Spinal cord (tissue), 10 donors: ENCODE results near the gene CDK11B. TPM values are rescaled to one million over a fixed set of nuclear protein-coding genes. Genes with fewer than 3 reads are reported as not detected.

Source experiments
- DNase-seq, 6 donors: peaks; one replicate each; pipeline versions ENCODE4 v3.0.0 to v3.0.0-alpha.2; 2013 to 2015; ENCODE audit warnings: low spot score in 6 of 6, low read depth in 4 of 6
- H3K27ac ChIP-seq: one replicate; pipeline ENCODE4 v1.5.1; 2013; ENCODE audit warnings: low read depth, low read length, control low read depth
- H3K27me3 ChIP-seq: one replicate; pipeline ENCODE4 v1.6.1; 2013; ENCODE audit warnings: low read length; ENCODE audit not compliant: control insufficient read depth, insufficient read depth
- H3K36me3 ChIP-seq: one replicate; pipeline ENCODE4 v1.6.1; 2013; ENCODE audit warnings: low read length; ENCODE audit not compliant: control insufficient read depth, insufficient read depth
- H3K4me1 ChIP-seq: one replicate; pipeline ENCODE4 v1.6.1; 2013; ENCODE audit warnings: low read length; ENCODE audit not compliant: control insufficient read depth, insufficient read depth
- H3K4me3 ChIP-seq: one replicate; pipeline ENCODE4 v1.5.1; 2013; ENCODE audit warnings: low read depth, low read length, control low read depth
- H3K9me3 ChIP-seq: one replicate; pipeline ENCODE4 v1.6.1; 2013; ENCODE audit warnings: low read length; ENCODE audit not compliant: control insufficient read depth, insufficient read depth
- WGBS: methylation state at CpG from one replicate; pipeline ENCODE4 v1.1.5; 2013; ENCODE audit warnings: missing lambda C conversion rate; ENCODE audit not compliant: insufficient coverage; 5-methylcytosine and 5-hydroxymethylcytosine counted together
- polyA plus RNA-seq, 2 donors: library from polyadenylated mRNA; unstranded; fragments of 120-200 nt; gene quantifications; one replicate each; pipeline ENCODE4 v1.2.1, GENCODE V29; 2013; ENCODE audit not compliant: insufficient read length in 2 of 2
- total RNA-seq, 2 donors: library from RNA; depleted of rRNA in 1 of 2; stranded (reverse); fragments of 120-200 nt in 1 of 2; fragments of >200 nt in 1 of 2; gene quantifications; one replicate each; pipeline versions ENCODE4 v1.2.3 to v1.2.4, GENCODE V29; 2013 to 2014
- donor health status: healthy.

The CDK11B gene
- total and polyA plus RNA-seq, 4 donors: 7.0 to 44.5 (median 29.6) TPM

- H3K4me1 ChIP-seq: no peaks in the 10 kb centered on the region
- H3K36me3 ChIP-seq: peaks cover 100% of the 10 kb centered on the region
- no peaks in the 10 kb centered on the region for H3K9me3 ChIP-seq
- WGBS: 95% methylated on average over 33 of the region's 33 CpGs
- no peak for DNase-seq
- H3K27me3 ChIP-seq: no peaks in the 10 kb centered on the region
- no peak overlapping the region for H3K4me3 ChIP-seq
- H3K27ac ChIP-seq: no peak overlapping the region
Measured at GRCh38 chr1:1623181-1623630, 35.6 kb downstream of the CDK11B start.

DNA sequence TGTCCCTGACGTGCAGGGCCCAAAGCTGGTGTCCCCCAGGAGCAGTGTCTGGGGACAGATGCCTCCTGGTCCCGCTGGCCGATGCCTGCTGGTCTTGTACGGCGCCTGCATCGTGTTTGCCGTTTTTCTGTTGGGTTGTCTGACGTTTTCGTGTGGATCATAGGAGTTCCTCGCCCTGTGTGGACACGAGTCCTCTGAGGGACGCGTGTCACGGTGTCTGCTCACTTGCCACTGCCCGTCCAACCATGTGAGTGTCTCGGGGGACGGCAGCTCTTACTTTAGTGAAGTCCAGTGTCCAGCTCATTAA lies 36.1 kb downstream of the CDK11B start:
- no peaks in the 10 kb centered on the region for H3K9me3 ChIP-seq
- no peak overlapping the region for H3K27ac ChIP-seq
- 95% methylated on average over 14 of the region's 17 CpGs for WGBS

DNA sequence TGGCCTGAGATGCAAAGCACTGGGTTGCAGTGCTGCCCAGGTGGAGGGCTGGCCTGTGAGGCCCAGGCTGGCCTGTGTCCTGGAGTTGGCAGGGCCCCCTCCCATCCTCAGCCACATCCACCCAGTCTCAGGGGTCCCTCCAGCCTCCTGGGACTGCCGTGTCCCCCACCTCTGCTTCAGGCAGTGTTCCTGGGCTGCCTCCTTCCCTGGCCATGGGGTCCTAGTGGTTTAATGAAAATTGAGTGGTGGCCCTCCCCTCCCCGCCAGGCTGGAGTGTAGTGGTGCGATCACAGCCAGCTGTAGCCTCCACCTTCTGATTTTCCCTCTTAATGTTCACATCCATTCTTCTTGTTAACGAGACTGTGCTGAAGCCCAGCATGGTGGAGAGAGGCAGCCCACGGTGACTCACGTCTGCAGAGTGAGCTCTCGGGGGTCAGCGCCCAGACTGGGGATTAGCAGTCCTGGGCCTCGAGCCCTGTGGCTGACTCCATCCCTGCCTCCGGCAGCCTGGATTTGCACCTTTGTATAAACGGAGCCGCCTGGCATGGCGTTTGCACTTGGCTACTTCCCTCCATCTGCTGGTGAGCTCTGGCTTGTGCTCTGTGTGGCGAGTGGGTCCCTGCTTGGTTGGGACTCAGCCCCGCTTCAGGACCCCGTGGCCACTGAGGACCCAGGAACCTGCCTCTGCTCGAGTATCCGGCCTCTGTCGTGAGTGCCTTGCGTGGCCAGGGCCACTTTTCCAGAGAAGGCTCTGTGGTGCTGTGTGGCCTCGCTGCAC lies 36.6 kb downstream of the CDK11B start:
- H3K4me1 ChIP-seq: peaks cover 8% of the 10 kb centered on the region
- H3K9me3 ChIP-seq: no peaks in the 10 kb centered on the region
- DNase-seq: no peak
- WGBS: 76% methylated on average over 18 of the region's 21 CpGs
- no peak overlapping the region for H3K4me3 ChIP-seq
- H3K36me3 ChIP-seq: peaks cover 99% of the 10 kb centered on the region
- H3K27ac ChIP-seq: no peak overlapping the region
- no peaks in the 10 kb centered on the region for H3K27me3 ChIP-seq

More for the DNA sequence above, 36.1 kb downstream of the CDK11B start:
- H3K27me3 ChIP-seq: no peaks in the 10 kb centered on the region
- no peak for DNase-seq
- H3K4me1 ChIP-seq: peaks cover 4% of the 10 kb centered on the region
- peaks cover 100% of the 10 kb centered on the region for H3K36me3 ChIP-seq
- H3K4me3 ChIP-seq: no peak overlapping the region

DNA sequence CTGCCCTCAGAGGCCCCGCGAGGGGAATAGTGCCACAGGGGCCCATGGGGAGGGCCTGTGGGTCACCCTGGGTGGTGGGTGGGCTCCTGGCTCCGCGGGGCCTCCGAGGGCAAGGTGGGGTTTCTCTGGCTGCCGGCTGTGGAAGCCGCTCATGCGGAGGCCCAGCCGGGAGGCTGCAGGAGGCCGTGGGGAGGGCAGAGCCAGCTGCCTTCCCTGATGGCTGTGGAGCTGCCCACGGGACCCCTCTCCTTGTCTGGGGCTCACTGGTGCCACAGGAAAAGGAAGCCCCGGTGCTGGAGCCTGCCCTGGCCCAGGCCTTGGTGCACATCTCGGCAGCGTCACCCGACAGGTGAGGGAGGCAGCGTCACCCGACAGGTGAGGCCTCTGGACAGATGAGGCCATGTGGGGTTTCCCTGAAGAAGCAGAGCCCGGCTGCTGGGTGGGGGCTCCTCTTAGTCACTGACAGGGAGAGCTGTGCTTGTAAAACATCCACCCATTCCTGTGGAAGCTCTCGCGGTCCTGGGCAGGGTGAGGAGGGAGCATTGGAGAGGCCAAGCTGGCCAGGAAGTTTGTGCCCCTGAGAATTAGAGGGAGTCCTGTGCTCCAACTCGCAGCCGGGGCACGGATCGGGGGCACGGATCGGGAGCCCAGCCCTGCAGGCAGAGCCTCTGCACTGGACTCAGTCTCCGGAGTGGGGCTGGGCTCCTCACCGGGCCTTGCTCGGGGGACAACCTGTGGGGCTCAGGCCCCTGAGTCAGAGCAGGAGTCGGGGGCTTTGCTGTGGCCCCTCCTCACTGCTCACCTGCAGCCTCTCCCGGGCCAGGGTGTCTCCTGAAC lies 37.4 kb downstream of the CDK11B start:
- H3K4me3 ChIP-seq: no peak overlapping the region
- no peak overlapping the region for H3K27ac ChIP-seq
- DNase-seq: no peak
- WGBS: 92% methylated on average over 31 of the region's 31 CpGs
- peaks cover 16% of the 10 kb centered on the region for H3K4me1 ChIP-seq
- H3K9me3 ChIP-seq: no peaks in the 10 kb centered on the region
- H3K36me3 ChIP-seq: peaks cover 99% of the 10 kb centered on the region
- no peaks in the 10 kb centered on the region for H3K27me3 ChIP-seq

- Histone ChIP-seq H3K4me1 (peaks cover 18% of the 10 kb centered on the region), H3K27ac (no peak overlapping the region), H3K27me3 (no peaks in the 10 kb centered on the region), H3K4me3 (no peak overlapping the region), H3K36me3 (peaks cover 92% of the 10 kb centered on the region), H3K9me3 (no peaks in the 10 kb centered on the region)
- DNase-seq: no peak
- 93% methylated on average over 16 of the region's 16 CpGs for WGBS
Measured at GRCh38 chr1:1620433-1621139, 38.2 kb downstream of the CDK11B start.

- H3K27me3 ChIP-seq: no peaks in the 10 kb centered on the region
- WGBS: 79% methylated on average over 14 of the region's 14 CpGs
- no peaks in the 10 kb centered on the region for H3K9me3 ChIP-seq
- no peak for DNase-seq
- H3K27ac ChIP-seq: no peak overlapping the region
- peaks cover 19% of the 10 kb centered on the region for H3K4me1 ChIP-seq
- H3K4me3 ChIP-seq: no peak overlapping the region
- H3K36me3 ChIP-seq: peaks cover 85% of the 10 kb centered on the region
Measured at GRCh38 chr1:1619917-1620361, 38.9 kb downstream of the CDK11B start.

- DNase-seq: no peak
- no peak overlapping the region for H3K27ac ChIP-seq
- H3K9me3 ChIP-seq: no peaks in the 10 kb centered on the region
- peaks cover 32% of the 10 kb centered on the region for H3K4me1 ChIP-seq
- no peak overlapping the region for H3K4me3 ChIP-seq
- 95% methylated on average over 9 of the region's 9 CpGs for WGBS
- H3K27me3 ChIP-seq: no peaks in the 10 kb centered on the region
- H3K36me3 ChIP-seq: peaks cover 71% of the 10 kb centered on the region
Measured at GRCh38 chr1:1618396-1619068, 40.3 kb downstream of the CDK11B start.

DNA sequence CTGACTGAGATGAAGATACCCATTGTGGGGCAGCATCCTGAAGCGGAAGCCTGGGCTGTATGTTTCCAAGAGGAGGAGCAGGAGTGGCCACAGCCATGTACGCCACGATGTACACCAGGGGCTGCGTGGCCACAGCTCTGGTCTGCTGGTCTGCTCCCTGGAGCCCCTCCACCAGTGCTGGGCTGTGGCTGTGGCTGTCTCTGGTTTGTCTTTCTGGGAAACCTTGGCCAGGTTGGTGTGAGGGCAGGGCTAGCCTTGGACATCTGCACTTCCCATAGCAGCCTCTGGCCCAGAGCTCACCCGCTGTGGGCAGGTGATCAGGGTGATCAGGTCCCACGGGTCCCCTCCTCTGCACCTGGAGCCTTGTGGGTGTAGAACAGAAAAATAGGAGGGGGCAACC lies 40.9 kb downstream of the CDK11B start:
- 96% methylated on average over 6 of the region's 6 CpGs for WGBS

DNA sequence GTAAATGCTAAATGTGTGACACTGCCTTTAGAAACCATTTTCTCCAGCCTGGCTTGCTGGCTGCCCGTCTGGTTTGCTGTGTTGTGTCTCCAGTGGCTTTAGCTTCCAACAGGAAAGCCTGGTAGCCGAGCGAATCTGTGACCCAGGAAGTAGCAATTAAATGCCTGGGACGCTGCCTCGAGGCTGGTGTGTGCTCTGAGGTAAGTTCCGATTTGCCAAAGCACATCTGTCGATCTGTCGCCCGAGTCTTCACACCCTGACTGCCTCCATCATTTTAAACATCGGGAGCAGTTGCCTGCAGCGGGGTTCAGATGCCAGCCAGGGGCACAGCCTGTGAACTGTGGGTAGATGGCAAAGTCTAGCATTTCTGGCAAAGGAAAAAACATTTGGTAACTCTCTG lies 41.3 kb downstream of the CDK11B start:
- peaks cover 61% of the 10 kb centered on the region for H3K36me3 ChIP-seq
- 93% methylated on average over 5 of the region's 11 CpGs for WGBS
- DNase-seq: no peak
- no peaks in the 10 kb centered on the region for H3K27me3 ChIP-seq
- no peak overlapping the region for H3K27ac ChIP-seq
- H3K9me3 ChIP-seq: no peaks in the 10 kb centered on the region
- H3K4me3 ChIP-seq: no peak overlapping the region
- H3K4me1 ChIP-seq: peaks cover 37% of the 10 kb centered on the region

More for the DNA sequence above, 40.9 kb downstream of the CDK11B start:
- peaks cover 65% of the 10 kb centered on the region for H3K36me3 ChIP-seq
- DNase-seq: no peak
- peaks cover 37% of the 10 kb centered on the region for H3K4me1 ChIP-seq
- H3K27me3 ChIP-seq: no peaks in the 10 kb centered on the region
- H3K27ac ChIP-seq: no peak overlapping the region
- no peaks in the 10 kb centered on the region for H3K9me3 ChIP-seq
- H3K4me3 ChIP-seq: no peak overlapping the region
